Measurements from ENCODE around the gene IL20. TPM values are rescaled to one million over a fixed set of nuclear protein-coding genes. Genes with fewer than 3 reads are reported as not detected.

IL20 gene
- total and polyA plus RNA-seq, 2 of the 8 experiments (the other 6 are each of a cell fraction or from before 2014, with no cell fraction given) = not detected

DNA sequence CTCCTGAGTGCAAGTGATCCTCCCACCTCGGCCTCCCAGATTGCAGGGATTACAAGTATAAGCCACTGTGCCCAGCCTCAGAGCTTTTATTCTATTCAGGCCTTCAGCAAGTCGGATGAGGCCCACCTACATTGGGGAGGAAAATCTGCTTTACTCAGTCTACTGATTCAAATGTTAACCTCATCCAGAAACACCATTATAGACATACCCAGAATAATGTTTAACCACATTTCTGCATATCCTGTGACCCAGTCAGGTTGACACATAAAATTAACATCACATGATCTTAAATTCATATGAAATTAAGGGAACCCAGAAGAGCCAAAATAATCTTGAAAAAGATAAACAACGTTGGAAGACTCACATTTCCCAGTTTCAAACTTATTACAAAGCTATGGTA, 14.9 kb downstream of the IL20 start:
- Histone ChIP-seq H4K91ac (replicated peaks; ENCODE audit: insufficient read length, low read length) (no peak overlapping the region), H3K36me3 (ENCODE audit: control insufficient read depth in 2 of 4, insufficient read depth in 4 of 4, low read length in 3 of 4) (no peaks in the 10 kb centered on the region), H3K27me3 (replicated peaks in 1 of 4; ENCODE audit: control insufficient read depth in 3 of 4, extremely low read depth in 1 of 4, insufficient read depth in 3 of 4, low read length in 3 of 4) (no peaks in the 10 kb centered on the region), H3K79me2 (ENCODE audit: control insufficient read depth in 1 of 2, insufficient read depth in 2 of 2, low read length in 2 of 2) (no peaks in the 10 kb centered on the region), H3K56ac (replicated peaks; ENCODE audit: insufficient read length, low read depth, low read length) (no peak overlapping the region), H3K9me3 (ENCODE audit: insufficient read depth in 2 of 2, low read depth in 1 of 2, low read length in 1 of 2) (peaks cover 3 to 20% of the 10 kb centered on the region in 2 experiments), H2BK12ac (ENCODE audit: low read depth, low read length) (no peak overlapping the region), H2BK5ac (ENCODE audit: low read depth, low read length) (no peak overlapping the region), H3K4me2 (ENCODE audit: insufficient read depth in 1 of 2, low read depth in 2 of 2, low read length in 2 of 2) (no peak overlapping the region), H3K79me1 (ENCODE audit: low read depth, low read length) (no peaks in the 10 kb centered on the region), H2AFZ (ENCODE audit: low read length) (no peak overlapping the region), H4K20me1 (replicated peaks in 1 of 2; ENCODE audit: control insufficient read depth in 1 of 2, insufficient read depth in 2 of 2, low read length in 2 of 2) (no peaks in the 10 kb centered on the region), H3K9ac (replicated peaks in 1 of 4; ENCODE audit: extremely low read depth in 1 of 4, low read depth in 3 of 4, low read length in 3 of 4) (no peak overlapping the region), H3K23ac (ENCODE audit: insufficient read length) (no peak overlapping the region), H2BK15ac (ENCODE audit: low read length) (no peak overlapping the region), H4K8ac (ENCODE audit: extremely low read depth, insufficient read depth, low read length) (no peak overlapping the region), H3K14ac (ENCODE audit: insufficient read length) (no peak overlapping the region), H3K23me2 (ENCODE audit: low read depth, low read length) (no peaks in the 10 kb centered on the region), H3K27ac (ENCODE audit: low read depth, low read length) (no peak overlapping the region), H3K4me1 (replicated peaks in 1 of 4; ENCODE audit: control insufficient read depth in 3 of 4, insufficient read depth in 4 of 4, low read length in 3 of 4) (no peaks in the 10 kb centered on the region), H2BK120ac (replicated peaks; ENCODE audit: low read depth, low read length) (no peak overlapping the region), H3K4ac (replicated peaks; ENCODE audit: insufficient read length, low read depth, low read length) (no peak overlapping the region), H2BK20ac (ENCODE audit: low read length) (no peak overlapping the region), H3K4me3 (ENCODE audit: extremely low read depth in 1 of 4, insufficient read depth in 2 of 4, low read depth in 3 of 4, low read length in 4 of 4) (no peak overlapping the region), H3K18ac (ENCODE audit: extremely low read depth, low read length) (no peak overlapping the region), H2AK5ac (ENCODE audit: low read depth, low read length) (no peak overlapping the region), H4K5ac (ENCODE audit: insufficient read length, low read depth, low read length) (no peak overlapping the region)
- POLR2A ChIA-PET (ENCODE audit: partially characterized antibody) = no interaction called here
- 85% methylated on average over 3 of the region's 3 CpGs; no CpG with 5 or more reads in 1 of the 2 experiments for WGBS, 2 experiments (ENCODE audit: extremely low coverage in 1 of 2, insufficient coverage in 1 of 2, insufficient read length in 1 of 2, insufficient replicate concordance in 2 of 2, low coverage in 1 of 2, low lambda C conversion rate in 2 of 2, missing lambda C conversion rate in 1 of 2)
- TF ChIP-seq SP2 (IDR thresholded peaks at IDR 0.05; ENCODE audit: low read length) (no peak), SAP30 (IDR thresholded peaks at IDR 0.05; ENCODE audit: insufficient read depth, insufficient replicate concordance, low read length) (no peak), SIRT6 (IDR thresholded peaks at IDR 0.05; ENCODE audit: low read length) (no peak), NRF1 (IDR thresholded peaks at IDR 0.05; ENCODE audit: low read depth, low read length) (no peak), SP1 (IDR thresholded peaks at IDR 0.05; ENCODE audit: low read depth, low read length) (no peak)
- FAIRE-seq (no peak), DNase-seq (ENCODE audit: low read depth in 1 of 2, low spot score in 2 of 2) (no peak)
- CTCF ChIA-PET (ENCODE audit: partially characterized antibody) = interaction anchor here (1.0 to 2.0 kb wide), 10 partner anchors 10 to 52 kb away, joined by 3 to 12 read pairs (median 4); partner anchors contain the start of gene IL20

Measured in H1 (cell line).